HG03442 (cell line): Measurements from ENCODE around the gene RNU1-4.
"Not testable (repeated sequence)": the region's sequence is repeated elsewhere in the genome, so short reads cannot be mapped to it uniquely, and the experiment has no call there.

Source experiments
- ATAC-seq: cut with Tn5 transposase; IDR thresholded peaks from one replicate; pipeline ENCODE4 v1.9.1; 2021; ENCODE audit warnings: mild to moderate bottlenecking, moderate library complexity; ENCODE audit not compliant: unreplicated experiment

Gene RNU1-4

DNA sequence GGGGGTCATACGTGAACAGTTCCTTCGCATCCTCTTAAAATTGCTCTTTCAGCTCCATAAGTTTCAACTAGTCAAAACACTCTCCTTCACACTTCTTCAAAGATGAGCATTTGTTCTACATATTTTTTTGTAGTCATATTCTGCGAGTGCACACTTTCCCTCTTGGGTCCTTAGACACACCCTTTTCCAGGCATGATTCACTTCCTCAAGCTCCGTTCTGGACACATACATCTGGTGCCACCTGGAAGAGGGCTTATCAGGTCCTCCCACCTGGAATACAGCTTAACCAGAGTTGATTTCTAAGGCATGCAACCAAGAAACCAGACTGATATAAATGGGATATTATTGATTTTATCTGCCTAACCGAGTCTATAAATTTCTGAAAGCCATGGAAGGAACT, 47.4 kb downstream of the RNU1-4 start:
- not testable (repeated sequence) for ATAC-seq
